Measurements from ENCODE around the gene S100A13. TPM values are rescaled to one million over a fixed set of nuclear protein-coding genes. Genes with fewer than 3 reads are reported as not detected.
"Not testable (repeated sequence)": the region's sequence is repeated elsewhere in the genome, so short reads cannot be mapped to it uniquely, and the experiment has no call there.

Gene S100A13
- total RNA-seq, 1 donor from 2014 or later: 26.5 TPM

GRCh38 chr1:153648000-153648643, 20.8 kb upstream of the S100A13 start:
- no peak for DNase-seq (ENCODE audit: low spot score)

- DNase-seq (ENCODE audit: low spot score): no peak
These were observed 20.0 kb upstream of the S100A13 start for GRCh38 chr1:153647346-153647714.

GRCh38 chr1:153646672-153647345, 19.5 kb upstream of the S100A13 start:
- peak; percentile 22 for DNase-seq (ENCODE audit: low spot score)

GRCh38 chr1:153643816-153644215, 16.5 kb upstream of the S100A13 start:
- no peak for DNase-seq (ENCODE audit: low spot score)

GRCh38 chr1:153643100-153643499, 15.8 kb upstream of the S100A13 start:
- DNase-seq (ENCODE audit: low spot score): no peak

GRCh38 chr1:153642161-153642560, 14.9 kb upstream of the S100A13 start:
- no peak for DNase-seq (ENCODE audit: low spot score)

- no peak for DNase-seq (ENCODE audit: low spot score)
These were observed 13.6 kb upstream of the S100A13 start for GRCh38 chr1:153640861-153641260.

- not testable (repeated sequence) for DNase-seq (ENCODE audit: low spot score)
These were observed 12.9 kb upstream of the S100A13 start for GRCh38 chr1:153640213-153640612.

- no peak for DNase-seq (ENCODE audit: low spot score)
These were observed 12.0 kb upstream of the S100A13 start for GRCh38 chr1:153639280-153639679.

GRCh38 chr1:153638261-153638660, 11.0 kb upstream of the S100A13 start:
- no peak for DNase-seq (ENCODE audit: low spot score)

GRCh38 chr1:153636312-153636711, 9.0 kb upstream of the S100A13 start:
- no peak for DNase-seq (ENCODE audit: low spot score)

- no peak for DNase-seq (ENCODE audit: low spot score)
These were observed 8.6 kb upstream of the S100A13 start for GRCh38 chr1:153635872-153636271.

- peak; percentile 99 for DNase-seq (ENCODE audit: low spot score)
These were observed 6.7 kb upstream of the S100A13 start, which contains the start of gene CHTOP for GRCh38 chr1:153633754-153634665. Gene CHTOP, plus strand, starts transcription at chr1:153634066. Its CDS starts 2,523 bp downstream, at chr1:153636589.

- DNase-seq (ENCODE audit: low spot score): no peak
These were observed 6.0 kb upstream of the S100A13 start for GRCh38 chr1:153633161-153633753.

GRCh38 chr1:153631047-153632022, 4.0 kb upstream of the S100A13 start:
- no peak for DNase-seq (ENCODE audit: low spot score)

- no peak for DNase-seq (ENCODE audit: low spot score)
These were observed 3.1 kb upstream of the S100A13 start for GRCh38 chr1:153630384-153630783.

GRCh38 chr1:153629971-153630370, 2.7 kb upstream of the S100A13 start:
- peak; percentile 51 for DNase-seq (ENCODE audit: low spot score)

GRCh38 chr1:153629343-153629665, 2.0 kb upstream of the S100A13 start:
- DNase-seq (ENCODE audit: low spot score): no peak

GRCh38 chr1:153628638-153629342, 1.5 kb upstream of the S100A13 start:
- DNase-seq (ENCODE audit: low spot score): no peak

All from umbilical cord (tissue), 2 donors.